Stomach (tissue), 9 donors: Measurements from ENCODE around the gene TSPAN15. TPM values are rescaled to one million over a fixed set of nuclear protein-coding genes. Genes with fewer than 3 reads are reported as not detected.
"Not testable (repeated sequence)": the region's sequence is repeated elsewhere in the genome, so short reads cannot be mapped to it uniquely, and the experiment has no call there.

Experiments used
- DNase-seq, 2 donors: peaks; one replicate each; pipeline versions ENCODE4 v3.0.0 to v3.0.0-alpha.2; 2013 to 2019
- H3K27ac ChIP-seq, 5 donors: fragments of 200-600 bp in 4 of 5; sonication (generic) in 4 of 5; one replicate each; pipeline ENCODE4 v1.5.1; 2013 to 2019; ENCODE audit warnings: mild to moderate bottlenecking in 1 of 5, moderate library complexity in 1 of 5
- H3K27me3 ChIP-seq, 3 donors: fragments of 200-600 bp; sonication (generic); one replicate each; pipeline ENCODE4 v1.5.1; 2017 to 2019; ENCODE audit warnings: mixed run types in 1 of 3
- H3K36me3 ChIP-seq, 4 donors: fragments of 200-600 bp; sonication (generic); 1 replicate in 3 of 4; 2 replicates in 1 of 4; pipeline ENCODE4 v1.5.1; 2016 to 2019
- H3K4me1 ChIP-seq, 4 donors: fragments of 200-600 bp; sonication (generic); one replicate each; pipeline ENCODE4 v1.5.1; 2016 to 2019
- H3K4me3 ChIP-seq, 4 donors: fragments of 200-600 bp; sonication (generic) in 3 of 4; one replicate each; pipeline ENCODE4 v1.5.1; 2016 to 2019; ENCODE audit warnings: mild to moderate bottlenecking in 1 of 4
- H3K9me3 ChIP-seq, 4 donors: fragments of 200-600 bp; sonication (generic); one replicate each; pipeline ENCODE4 v1.5.1; 2016 to 2019
- EP300 ChIP-seq: sonication (generic); formaldehyde crosslinking; IDR thresholded peaks from one replicate; pipeline ENCODE4 v1.6.1; 2017; ENCODE audit warnings: antibody characterized with exemption
- POLR2A ChIP-seq, 4 donors: fragments of 450-650 bp; IDR thresholded peaks; one replicate each; pipeline ENCODE4 v1.6.1; 2016; ENCODE audit warnings: antibody characterized with exemption in 4 of 4, control low read depth in 2 of 4, mild to moderate bottlenecking in 1 of 4, moderate library complexity in 1 of 4
- POLR2AphosphoS5 ChIP-seq, 3 donors: sonication (generic); formaldehyde crosslinking; IDR thresholded peaks; one replicate each; pipeline ENCODE4 v1.6.1; 2016; ENCODE audit warnings: antibody characterized with exemption in 3 of 3
- WGBS, 5 donors: extraction: QIAGEN DNeasy Blood & Tissue Kit in 3 of 5; methylation state at CpG; one replicate each; pipeline versions ENCODE4 v1.1.5 to v1.1.7; 2013 to 2018; 5-methylcytosine and 5-hydroxymethylcytosine counted together
- intact Hi-C: fragments of 100-400 bp; cut with DNase I; formaldehyde crosslinking; loops from one replicate; pipeline ENCODE4 v1.15.1; 2023; ENCODE audit warnings: low total_unique reads
- polyA plus RNA-seq, 3 donors: library from polyadenylated mRNA; stranded (reverse); fragments of 200-250 nt; gene quantifications; one replicate each; pipeline ENCODE4 v1.2.3, GENCODE V29; 2013
- total RNA-seq, 5 donors: library from RNA; depleted of rRNA; stranded (reverse); fragments of >200 nt; gene quantifications; one replicate each; pipeline versions ENCODE4 v1.1.0 to v1.2.3, GENCODE V29; 2014 to 2016
- TF ChIP-seq, protein P1 (sequence below), 7 experiments: fragments of 450-650 bp in 4 of 7; fragments of 200-600 bp in 3 of 7; sonication (generic) in 3 of 7; IDR thresholded peaks; one replicate each; pipeline ENCODE4 v1.5.1; 2016 to 2019; ENCODE audit warnings: antibody characterized with exemption in 7 of 7, control low read depth in 2 of 7, mild to moderate bottlenecking in 1 of 7
- donor health status: healthy with polysubstance abuse.
- donor health status: Bipolar disorder and iron deficiency.
- donor health status: healthy.

TSPAN15 gene
- total and polyA plus RNA-seq, 8 donors, result 23.5 to 153 (median 74.5) TPM

DNA sequence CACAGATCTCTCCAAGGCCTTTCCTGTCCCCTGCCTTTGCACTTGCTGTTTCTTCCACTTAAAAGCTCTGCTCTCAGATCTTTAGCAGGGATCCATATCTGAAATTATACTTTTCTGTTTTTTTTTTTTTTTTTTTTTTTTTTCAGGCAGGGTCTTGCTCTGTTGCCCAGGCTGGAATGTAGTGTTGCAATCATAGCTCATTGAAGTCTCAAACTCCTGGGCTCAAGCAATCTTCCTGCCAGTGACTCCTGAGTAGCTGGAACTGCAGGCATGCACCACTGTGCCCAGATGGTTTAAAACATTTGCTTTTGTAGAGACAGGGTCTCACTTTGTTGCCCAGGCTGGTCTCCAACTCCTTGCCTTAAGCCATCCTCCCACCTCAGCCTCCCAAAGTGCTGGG lies 5.0 kb upstream of the TSPAN15 start:
- no peaks in the 10 kb centered on the region for H3K9me3 ChIP-seq
- peaks cover 39 to 56% (median 44%) of the 10 kb centered on the region in 4 donors for H3K4me1 ChIP-seq
- H3K27me3 ChIP-seq, result peaks cover 0 to under 1% (median 0%) of the 10 kb centered on the region in 3 donors
- peak overlapping the region in 4 of 5 donors; percentile 43 to 94 (median 92) for H3K27ac ChIP-seq
- H3K36me3 ChIP-seq, result no peaks in the 10 kb centered on the region
- intact Hi-C loops, result no loop called here
- DNase-seq, result no peak
- no peak overlapping the region for H3K4me3 ChIP-seq
- TF ChIP-seq POLR2AphosphoS5 (IDR thresholded peaks at IDR 0.05), result no peak
- no peak for TF ChIP-seq EP300
- no peak for TF ChIP-seq POLR2A (IDR thresholded peaks at IDR 0.05)
- TF ChIP-seq, protein P1, sequence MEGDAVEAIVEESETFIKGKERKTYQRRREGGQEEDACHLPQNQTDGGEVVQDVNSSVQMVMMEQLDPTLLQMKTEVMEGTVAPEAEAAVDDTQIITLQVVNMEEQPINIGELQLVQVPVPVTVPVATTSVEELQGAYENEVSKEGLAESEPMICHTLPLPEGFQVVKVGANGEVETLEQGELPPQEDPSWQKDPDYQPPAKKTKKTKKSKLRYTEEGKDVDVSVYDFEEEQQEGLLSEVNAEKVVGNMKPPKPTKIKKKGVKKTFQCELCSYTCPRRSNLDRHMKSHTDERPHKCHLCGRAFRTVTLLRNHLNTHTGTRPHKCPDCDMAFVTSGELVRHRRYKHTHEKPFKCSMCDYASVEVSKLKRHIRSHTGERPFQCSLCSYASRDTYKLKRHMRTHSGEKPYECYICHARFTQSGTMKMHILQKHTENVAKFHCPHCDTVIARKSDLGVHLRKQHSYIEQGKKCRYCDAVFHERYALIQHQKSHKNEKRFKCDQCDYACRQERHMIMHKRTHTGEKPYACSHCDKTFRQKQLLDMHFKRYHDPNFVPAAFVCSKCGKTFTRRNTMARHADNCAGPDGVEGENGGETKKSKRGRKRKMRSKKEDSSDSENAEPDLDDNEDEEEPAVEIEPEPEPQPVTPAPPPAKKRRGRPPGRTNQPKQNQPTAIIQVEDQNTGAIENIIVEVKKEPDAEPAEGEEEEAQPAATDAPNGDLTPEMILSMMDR (IDR thresholded peaks at IDR 0.05), result no peak

DNA sequence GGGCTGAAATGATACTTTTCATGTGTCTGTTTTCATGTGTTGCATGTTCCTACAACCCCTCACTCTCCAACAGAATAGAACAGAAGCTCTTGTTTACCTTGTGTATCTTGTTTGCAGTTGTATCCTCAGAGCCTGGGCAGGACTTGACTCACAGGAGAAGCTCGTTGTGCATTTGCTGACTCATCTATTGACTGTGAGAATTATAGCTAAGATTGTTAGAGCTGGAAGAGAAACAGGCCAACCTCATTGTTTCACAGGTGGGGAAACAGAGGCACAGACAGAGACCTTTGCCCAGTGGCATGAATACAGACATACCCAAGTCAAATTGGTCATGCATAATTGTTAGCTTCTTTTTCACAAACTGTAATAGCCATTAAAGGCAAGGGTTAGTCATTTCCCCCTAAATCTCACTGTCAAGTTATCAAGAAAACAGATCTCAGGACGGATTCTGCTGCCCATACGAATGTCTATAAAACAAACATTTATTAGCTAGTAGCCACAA lies 4.6 kb upstream of the TSPAN15 start:
- peaks cover 0 to 5% (median 0%) of the 10 kb centered on the region in 3 donors for H3K27me3 ChIP-seq
- TF ChIP-seq, protein P1 (IDR thresholded peaks at IDR 0.05), result no peak
- no peak for TF ChIP-seq EP300
- no peak for TF ChIP-seq POLR2A (IDR thresholded peaks at IDR 0.05)
- peak in 2 of 3 donors; percentile 12 to 68 for TF ChIP-seq POLR2AphosphoS5 (IDR thresholded peaks at IDR 0.05)
- peak overlapping the region; percentile 28 to 94 (median 92) for H3K27ac ChIP-seq
- H3K4me1 ChIP-seq, result peaks cover 44 to 60% (median 46%) of the 10 kb centered on the region in 4 donors
- WGBS, 5 donors, result 15 to 38% (median 20%) methylated on average over 3 of the region's 3 CpGs
- no peak overlapping the region for H3K4me3 ChIP-seq
- no peaks in the 10 kb centered on the region for H3K9me3 ChIP-seq
- H3K36me3 ChIP-seq, result no peaks in the 10 kb centered on the region
- intact Hi-C loops, result no loop called here
- DNase-seq, result peak in 1 of 2 donors; percentile 67

DNA sequence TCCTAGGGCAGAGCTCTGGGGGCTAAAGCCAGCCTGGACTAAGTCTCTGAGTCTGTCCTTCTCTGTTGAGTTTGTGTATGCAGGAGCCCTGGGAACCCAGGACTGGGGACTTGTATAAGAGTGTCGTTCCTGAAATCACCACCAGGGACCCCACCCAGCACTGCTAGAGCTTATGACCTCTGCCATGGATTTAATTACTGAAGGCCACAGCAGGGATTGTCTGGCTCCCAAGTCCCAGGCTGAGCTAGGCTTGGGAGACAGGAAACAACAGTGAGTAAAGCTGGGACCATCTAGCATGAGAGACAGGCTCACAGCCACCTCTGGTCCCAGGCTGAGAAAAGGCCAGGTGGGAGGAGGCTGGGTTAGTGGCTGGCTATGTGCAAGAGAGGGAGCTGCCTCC lies 1.4 kb upstream of the TSPAN15 start:
- peak; percentile 69 to 87 for DNase-seq
- intact Hi-C loops, result no loop called here
- Histone ChIP-seq H3K4me1 (peaks cover 65 to 91% (median 75%) of the 10 kb centered on the region in 4 donors), H3K9me3 (no peaks in the 10 kb centered on the region), H3K27ac (peak overlapping the region; percentile 92 to 94 (median 92)), H3K4me3 (peak overlapping the region in 1 of 4 donors; percentile 68), H3K27me3 (peaks cover 0 to 9% (median 0%) of the 10 kb centered on the region in 3 donors), H3K36me3 (no peaks in the 10 kb centered on the region)
- TF ChIP-seq POLR2A (IDR thresholded peaks at IDR 0.05) (no peak), POLR2AphosphoS5 (IDR thresholded peaks at IDR 0.05) (peak in 1 of 3 donors; percentile 23)
- TF ChIP-seq, protein P1 (IDR thresholded peaks at IDR 0.05), result peak in 5 of 7 experiments; percentile 23 to 71 (median 60)
- 0 to 5% (median 0%) methylated on average over 1 of the region's 1 CpG for WGBS, 5 donors

DNA sequence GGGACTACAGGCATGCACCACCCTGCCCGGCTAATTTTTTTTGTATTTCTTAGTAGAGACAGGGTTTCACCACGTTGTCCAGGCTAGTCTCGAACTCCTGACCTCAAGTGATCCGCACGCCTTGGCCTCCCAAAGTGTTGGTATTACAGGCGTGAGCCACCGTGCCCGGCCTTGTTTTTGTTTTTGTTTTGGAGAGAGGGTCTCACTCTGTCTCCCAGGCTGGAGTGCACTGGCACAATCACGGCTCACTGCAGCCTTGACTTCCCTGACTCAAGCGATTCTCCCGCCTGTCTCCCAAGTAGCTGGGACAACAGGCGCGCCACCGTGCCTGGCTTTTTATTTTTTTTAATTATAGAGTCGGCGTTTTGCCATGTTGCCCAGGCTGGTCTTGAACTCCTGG lies 870 bp upstream of the TSPAN15 start:
- H3K36me3 ChIP-seq, intact Hi-C loops, H3K27me3 ChIP-seq, H3K9me3 ChIP-seq, DNase-seq: not testable (repeated sequence)
- WGBS, 5 donors, result 70 to 83% (median 74%) methylated on average over 16 of the region's 16 CpGs
- Histone ChIP-seq H3K27ac (peak overlapping the region; percentile 92 to 94 (median 92)), H3K4me1 (peaks cover 69 to 97% (median 78%) of the 10 kb centered on the region in 4 donors), H3K4me3 (peak overlapping the region in 1 of 4 donors; percentile 68)

DNA sequence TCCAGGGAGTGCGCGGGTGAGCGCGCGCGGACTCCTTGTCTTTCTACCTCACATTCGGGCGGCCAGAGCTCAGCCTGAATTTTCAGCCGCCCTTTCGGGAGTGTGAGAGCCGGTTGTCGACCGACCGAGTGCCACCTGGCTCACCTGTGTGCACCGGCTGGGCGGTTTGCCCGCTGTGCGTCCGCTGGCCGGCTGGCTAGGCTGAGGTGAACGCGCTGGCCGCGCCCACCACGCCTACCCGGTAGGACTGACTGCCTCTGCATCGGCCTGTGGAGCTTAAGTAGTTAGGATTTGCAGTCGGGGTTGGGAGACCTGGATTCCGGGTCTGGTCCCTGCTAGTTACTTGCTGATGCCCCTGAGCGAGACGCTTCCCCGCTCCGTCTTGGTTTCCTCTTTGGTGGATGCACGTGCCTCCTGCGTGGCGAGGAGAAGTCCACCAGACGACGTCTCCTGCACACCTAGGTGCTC lies 553 bp downstream of the TSPAN15 start:
- TF ChIP-seq POLR2A (IDR thresholded peaks at IDR 0.05) (no peak), POLR2AphosphoS5 (IDR thresholded peaks at IDR 0.05) (peak in 2 of 3 donors; percentile 73 to 78), EP300 (no peak)
- TF ChIP-seq, protein P1 (IDR thresholded peaks at IDR 0.05), result no peak
- WGBS, 5 donors, result 4 to 17% (median 7%) methylated on average over 12 to 38 of the region's 38 CpGs
- Histone ChIP-seq H3K9me3 (no peaks in the 10 kb centered on the region), H3K4me3 (peak overlapping the region; percentile 68 to 75 (median 70)), H3K27me3 (peaks cover 0 to 9% (median 0%) of the 10 kb centered on the region in 3 donors), H3K4me1 (peaks cover 71 to 99% (median 81%) of the 10 kb centered on the region in 4 donors), H3K27ac (peak overlapping the region; percentile 92 to 94 (median 92)), H3K36me3 (peaks cover 4 to 9% (median 6%) of the 10 kb centered on the region in 4 donors)
- peak; percentile 83 to 87 for DNase-seq
- intact Hi-C loops, result no loop called here
